Measurements from ENCODE around the gene PRRT4.

GRCh38 chr7:128385988-128386925 lies 24.8 kb upstream of the PRRT4 start:
- no peak for TF ChIP-seq CTCF (IDR thresholded peaks at IDR 0.05; ENCODE audit: low read length)
- TF ChIP-seq EZH2phosphoT487 (IDR thresholded peaks at IDR 0.05; ENCODE audit: low read length): no peak
- TF ChIP-seq EZH2 (optimal IDR thresholded peaks at IDR 0.05; ENCODE audit: low read depth, low read length): no peak
